Measurements from ENCODE around the gene SEMA5A. TPM values are rescaled to one million over a fixed set of nuclear protein-coding genes. Genes with fewer than 3 reads are reported as not detected.

SEMA5A gene
- polyA plus RNA-seq, 1 experiment, result 98.4 TPM

- Histone ChIP-seq H3K36me3 (ENCODE audit: control insufficient read depth, insufficient read depth, low read length) (no peaks in the 10 kb centered on the region), H3K27me3 (ENCODE audit: control insufficient read depth, insufficient read depth, low read length) (no peaks in the 10 kb centered on the region), H3K4me3 (ENCODE audit: low read depth, low read length) (no peak overlapping the region)
- DNase-seq (ENCODE audit: low read depth), result no peak
- no peak for TF ChIP-seq CTCF (IDR thresholded peaks at IDR 0.05; ENCODE audit: insufficient read depth, low read depth, low read length)
- ChIA-PET POLR2A (no interaction called here), CTCF (no interaction called here)
These were observed 474.4 kb downstream of the SEMA5A start for GRCh38 chr5:9071524-9071923.

GRCh38 chr5:9071074-9071473, 474.8 kb downstream of the SEMA5A start:
- no peak overlapping the region for H3K4me3 ChIP-seq (ENCODE audit: low read depth, low read length)
- DNase-seq (ENCODE audit: low read depth), result no peak
- H3K27me3 ChIP-seq (ENCODE audit: control insufficient read depth, insufficient read depth, low read length), result no peaks in the 10 kb centered on the region
- no peaks in the 10 kb centered on the region for H3K36me3 ChIP-seq (ENCODE audit: control insufficient read depth, insufficient read depth, low read length)
- CTCF ChIA-PET, result no interaction called here
- POLR2A ChIA-PET, result no interaction called here
- TF ChIP-seq CTCF (IDR thresholded peaks at IDR 0.05; ENCODE audit: insufficient read depth, low read depth, low read length), result no peak

- ChIA-PET POLR2A (no interaction called here), CTCF (interaction anchor here (1.0 kb wide), 1 partner anchor 226 kb away, joined by 3 read pairs; no protein-coding TSS in a partner anchor)
- no peak for TF ChIP-seq CTCF (IDR thresholded peaks at IDR 0.05; ENCODE audit: insufficient read depth, low read depth, low read length)
- H3K4me3 ChIP-seq (ENCODE audit: low read depth, low read length), result no peak overlapping the region
- H3K27me3 ChIP-seq (ENCODE audit: control insufficient read depth, insufficient read depth, low read length), result no peaks in the 10 kb centered on the region
- H3K36me3 ChIP-seq (ENCODE audit: control insufficient read depth, insufficient read depth, low read length), result peaks cover 3% of the 10 kb centered on the region; the same call in 1 of the 2 replicates
- peak; percentile 87 for DNase-seq (ENCODE audit: low read depth)
These were observed 476.2 kb downstream of the SEMA5A start for GRCh38 chr5:9069650-9070049.

- DNase-seq (ENCODE audit: low read depth), result no peak
- Histone ChIP-seq H3K4me3 (ENCODE audit: low read depth, low read length) (no peak overlapping the region), H3K27me3 (ENCODE audit: control insufficient read depth, insufficient read depth, low read length) (no peaks in the 10 kb centered on the region), H3K36me3 (ENCODE audit: control insufficient read depth, insufficient read depth, low read length) (peaks cover 6% of the 10 kb centered on the region)
- TF ChIP-seq CTCF (IDR thresholded peaks at IDR 0.05; ENCODE audit: insufficient read depth, low read depth, low read length), result no peak
- CTCF ChIA-PET, result interaction anchor here (1.0 kb wide), 1 partner anchor 192 kb away, joined by 3 read pairs; no protein-coding TSS in a partner anchor
- POLR2A ChIA-PET, result no interaction called here
These were observed 478.7 kb downstream of the SEMA5A start for GRCh38 chr5:9067154-9067553.

- TF ChIP-seq CTCF (IDR thresholded peaks at IDR 0.05; ENCODE audit: insufficient read depth, low read depth, low read length), result no peak
- Histone ChIP-seq H3K36me3 (ENCODE audit: control insufficient read depth, insufficient read depth, low read length) (peaks cover 9% of the 10 kb centered on the region), H3K4me3 (ENCODE audit: low read depth, low read length) (no peak overlapping the region), H3K27me3 (ENCODE audit: control insufficient read depth, insufficient read depth, low read length) (no peaks in the 10 kb centered on the region)
- POLR2A ChIA-PET, result interaction anchor here (0.6 kb wide), 1 partner anchor 48 kb away, joined by 3 read pairs; no protein-coding TSS in a partner anchor
- DNase-seq (ENCODE audit: low read depth), result no peak
- CTCF ChIA-PET, result no interaction called here
These were observed 479.5 kb downstream of the SEMA5A start for GRCh38 chr5:9066349-9066748.

All from BJ (cell line).